Activated naive CD8-positive, alpha-beta T cell (primary cell): ENCODE measurements around the gene GKAP1.
"Not testable (repeated sequence)": the region's sequence is repeated elsewhere in the genome, so short reads cannot be mapped to it uniquely, and the experiment has no call there.

ENCODE experiments used
- H3K27ac Mint-ChIP-seq: one replicate; pipeline ENCODE4 v1.8.0; 2021; ENCODE audit warnings: mixed read lengths
- H3K27me3 Mint-ChIP-seq: one replicate; pipeline ENCODE4 v1.8.0; 2021; ENCODE audit warnings: mixed read lengths
- H3K36me3 Mint-ChIP-seq: one replicate; pipeline ENCODE4 v1.8.0; 2021; ENCODE audit warnings: mixed read lengths
- H3K4me1 Mint-ChIP-seq: one replicate; pipeline ENCODE4 v1.8.0; 2021; ENCODE audit warnings: low read depth, mixed read lengths
- H3K4me3 Mint-ChIP-seq: one replicate; pipeline ENCODE4 v1.8.0; 2021; ENCODE audit warnings: mild to moderate bottlenecking, mixed read lengths
- H3K9me3 Mint-ChIP-seq: one replicate; pipeline ENCODE4 v1.8.0; 2021; ENCODE audit warnings: low read depth, mixed read lengths

Gene GKAP1

GRCh38 chr9:83707768-83708514, 109.6 kb downstream of the GKAP1 start, which contains the start of gene UBQLN1:
Gene UBQLN1 (minus strand): TSS chr9:83707958. CDS start chr9:83707679, 279 bp downstream.
- no peaks in the 10 kb centered on the region for H3K27me3 Mint-ChIP-seq
- peak within 1 kb of the TSS; percentile 96 for H3K27ac Mint-ChIP-seq
- H3K9me3 Mint-ChIP-seq: no peaks in the 10 kb centered on the region
- H3K4me3 Mint-ChIP-seq: peak within 1 kb of the TSS; percentile 91
- peaks cover 16% of the 10 kb centered on the region for H3K36me3 Mint-ChIP-seq
- H3K4me1 Mint-ChIP-seq: peaks cover 44% of the 10 kb centered on the region

- no peaks in the 10 kb centered on the region for H3K27me3 Mint-ChIP-seq
- no peaks in the 10 kb centered on the region for H3K9me3 Mint-ChIP-seq
- peaks cover 49% of the 10 kb centered on the region for H3K4me1 Mint-ChIP-seq
- peak overlapping the region; percentile 96 for H3K27ac Mint-ChIP-seq
- H3K4me3 Mint-ChIP-seq: peak overlapping the region; percentile 91
- H3K36me3 Mint-ChIP-seq: peaks cover 15% of the 10 kb centered on the region
These were observed 110.1 kb downstream of the GKAP1 start for GRCh38 chr9:83707518-83707767.

GRCh38 chr9:83706676-83707517, 110.7 kb downstream of the GKAP1 start:
- H3K36me3 Mint-ChIP-seq: peaks cover 14% of the 10 kb centered on the region
- peaks cover 55% of the 10 kb centered on the region for H3K4me1 Mint-ChIP-seq
- peak overlapping the region; percentile 91 for H3K4me3 Mint-ChIP-seq

GRCh38 chr9:83705219-83705651, 112.3 kb downstream of the GKAP1 start:
- Mint-ChIP-seq H3K27ac (peak overlapping the region; percentile 96), H3K36me3 (peaks cover 16% of the 10 kb centered on the region), H3K4me3 (peak overlapping the region; percentile 91), H3K4me1 (peaks cover 70% of the 10 kb centered on the region)
- not testable (repeated sequence) for H3K27me3 Mint-ChIP-seq, H3K9me3 Mint-ChIP-seq

More at GRCh38 chr9:83706676-83707517, 110.7 kb downstream of the GKAP1 start:
- H3K27me3 Mint-ChIP-seq: no peaks in the 10 kb centered on the region
- H3K9me3 Mint-ChIP-seq: no peaks in the 10 kb centered on the region
- peak overlapping the region; percentile 96 for H3K27ac Mint-ChIP-seq

GRCh38 chr9:83701769-83702168, 115.8 kb downstream of the GKAP1 start:
- no peaks in the 10 kb centered on the region for H3K9me3 Mint-ChIP-seq
- peaks cover 86% of the 10 kb centered on the region for H3K4me1 Mint-ChIP-seq
- H3K4me3 Mint-ChIP-seq: peak overlapping the region; percentile 52
- H3K36me3 Mint-ChIP-seq: peaks cover 16% of the 10 kb centered on the region
- peak overlapping the region; percentile 59 for H3K27ac Mint-ChIP-seq
- H3K27me3 Mint-ChIP-seq: no peaks in the 10 kb centered on the region

GRCh38 chr9:83701286-83701685, 116.3 kb downstream of the GKAP1 start:
- Mint-ChIP-seq H3K4me1 (peaks cover 87% of the 10 kb centered on the region), H3K9me3 (no peaks in the 10 kb centered on the region), H3K27ac (peak overlapping the region; percentile 50), H3K4me3 (peak overlapping the region; percentile 35), H3K27me3 (no peaks in the 10 kb centered on the region), H3K36me3 (peaks cover 12% of the 10 kb centered on the region)

DNA sequence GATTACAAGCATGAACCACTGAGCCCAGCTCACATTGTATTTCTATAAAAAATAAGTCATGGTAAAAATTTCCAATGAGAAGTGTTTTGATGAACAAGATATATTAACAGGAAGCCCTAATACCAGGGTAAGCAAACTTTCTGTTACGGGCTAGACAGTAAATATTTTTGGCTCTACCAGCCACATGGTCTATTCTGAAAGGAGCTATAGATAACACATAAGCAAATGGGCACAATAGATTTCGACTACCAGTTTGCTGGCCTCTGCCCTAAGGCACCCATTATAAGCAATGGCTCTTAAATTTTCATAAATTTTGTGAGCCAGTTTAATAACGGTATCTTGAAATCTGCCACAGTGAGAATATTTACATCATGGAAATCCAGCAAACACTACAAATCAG, 118.0 kb downstream of the GKAP1 start:
- peaks cover 81% of the 10 kb centered on the region for H3K4me1 Mint-ChIP-seq
- H3K27ac Mint-ChIP-seq: peak overlapping the region; percentile 62
- H3K9me3 Mint-ChIP-seq: no peaks in the 10 kb centered on the region
- no peaks in the 10 kb centered on the region for H3K27me3 Mint-ChIP-seq
- H3K4me3 Mint-ChIP-seq: peak overlapping the region; percentile 30
- H3K36me3 Mint-ChIP-seq: peaks cover 3% of the 10 kb centered on the region

DNA sequence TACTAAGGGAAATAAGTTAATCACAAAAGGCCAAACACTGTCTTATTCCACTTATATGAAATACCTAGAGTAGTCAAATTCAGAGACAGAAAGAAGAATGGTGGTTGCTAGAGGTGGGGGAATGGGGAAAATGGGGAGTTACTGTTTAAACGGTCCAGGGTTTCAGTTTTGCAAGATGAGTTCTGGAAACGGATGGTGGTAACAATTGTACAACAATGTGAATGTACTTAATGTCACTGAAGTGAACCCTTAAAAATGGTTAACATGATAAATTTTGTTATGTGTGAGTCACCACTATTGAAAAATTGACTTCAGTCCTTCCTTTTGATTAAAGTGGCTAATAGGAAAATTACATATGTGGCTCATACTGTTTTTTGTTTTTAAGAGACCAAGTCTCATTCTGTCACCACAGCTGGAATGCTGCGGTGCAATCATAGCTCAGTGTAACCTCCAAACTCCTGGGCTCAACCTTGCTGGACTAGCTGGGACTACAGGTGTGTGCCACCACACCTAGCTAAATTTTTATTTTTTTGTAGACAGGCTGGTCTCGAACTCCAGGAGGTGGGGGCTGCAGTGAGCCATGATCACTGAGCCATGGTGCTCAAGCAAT, 118.5 kb downstream of the GKAP1 start:
- Mint-ChIP-seq H3K27ac (peak overlapping the region; percentile 62), H3K4me3 (peak overlapping the region; percentile 22), H3K9me3 (no peaks in the 10 kb centered on the region), H3K27me3 (no peaks in the 10 kb centered on the region), H3K4me1 (peaks cover 84% of the 10 kb centered on the region), H3K36me3 (peaks cover 3% of the 10 kb centered on the region)

GRCh38 chr9:83691492-83691891, 126.1 kb downstream of the GKAP1 start:
- Mint-ChIP-seq H3K4me1 (peaks cover 89% of the 10 kb centered on the region), H3K27me3 (no peaks in the 10 kb centered on the region), H3K4me3 (peak overlapping the region; percentile 1), H3K27ac (peak overlapping the region; percentile 30), H3K36me3 (no peaks in the 10 kb centered on the region), H3K9me3 (no peaks in the 10 kb centered on the region)
